C4-2B (cell line): ENCODE measurements around the gene MRPS6.

ENCODE experiments used
- H3K27ac ChIP-seq: fragments of 450-650 bp; 2 replicates; pipeline ENCODE4 v1.5.1; 2017
- CTCF ChIP-seq: fragments of 450-650 bp; conservative IDR thresholded peaks from 2 replicates; pipeline ENCODE4 v1.5.1; 2017; ENCODE audit warnings: mild to moderate bottlenecking
- ZFX ChIP-seq: fragments of 450-650 bp; IDR thresholded peaks from 2 replicates; pipeline ENCODE4 v1.6.1; 2017

Gene MRPS6

GRCh38 chr21:34128124-34128523 lies 54.7 kb downstream of the MRPS6 start:
- no peak for TF ChIP-seq ZFX
- no peak for TF ChIP-seq CTCF
- H3K27ac ChIP-seq: peak overlapping the region; percentile 45

DNA sequence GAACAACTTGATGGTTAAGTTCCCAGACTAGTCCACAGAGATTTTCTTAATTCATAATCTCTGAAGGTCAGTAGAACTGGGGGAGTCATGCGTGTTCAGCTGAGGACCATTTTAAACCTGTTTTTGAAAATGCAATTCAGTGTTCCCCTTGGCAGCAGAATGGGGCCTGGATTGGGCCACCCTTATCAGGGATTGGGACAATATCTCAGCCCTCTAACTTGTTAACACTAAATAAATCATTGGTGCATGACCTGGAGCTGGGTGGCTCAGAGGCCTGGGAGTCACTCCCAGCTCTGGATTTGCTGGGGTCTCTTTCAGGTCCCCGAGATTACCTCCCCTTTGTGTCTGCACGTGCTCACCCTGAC lies 55.3 kb downstream of the MRPS6 start:
- H3K27ac ChIP-seq: peak overlapping the region; percentile 68
- TF ChIP-seq CTCF (no peak), ZFX (no peak)

GRCh38 chr21:34129039-34129891 lies 55.9 kb downstream of the MRPS6 start:
- TF ChIP-seq ZFX: no peak
- peak; percentile 50 for TF ChIP-seq CTCF
- peak overlapping the region; percentile 68 for H3K27ac ChIP-seq

DNA sequence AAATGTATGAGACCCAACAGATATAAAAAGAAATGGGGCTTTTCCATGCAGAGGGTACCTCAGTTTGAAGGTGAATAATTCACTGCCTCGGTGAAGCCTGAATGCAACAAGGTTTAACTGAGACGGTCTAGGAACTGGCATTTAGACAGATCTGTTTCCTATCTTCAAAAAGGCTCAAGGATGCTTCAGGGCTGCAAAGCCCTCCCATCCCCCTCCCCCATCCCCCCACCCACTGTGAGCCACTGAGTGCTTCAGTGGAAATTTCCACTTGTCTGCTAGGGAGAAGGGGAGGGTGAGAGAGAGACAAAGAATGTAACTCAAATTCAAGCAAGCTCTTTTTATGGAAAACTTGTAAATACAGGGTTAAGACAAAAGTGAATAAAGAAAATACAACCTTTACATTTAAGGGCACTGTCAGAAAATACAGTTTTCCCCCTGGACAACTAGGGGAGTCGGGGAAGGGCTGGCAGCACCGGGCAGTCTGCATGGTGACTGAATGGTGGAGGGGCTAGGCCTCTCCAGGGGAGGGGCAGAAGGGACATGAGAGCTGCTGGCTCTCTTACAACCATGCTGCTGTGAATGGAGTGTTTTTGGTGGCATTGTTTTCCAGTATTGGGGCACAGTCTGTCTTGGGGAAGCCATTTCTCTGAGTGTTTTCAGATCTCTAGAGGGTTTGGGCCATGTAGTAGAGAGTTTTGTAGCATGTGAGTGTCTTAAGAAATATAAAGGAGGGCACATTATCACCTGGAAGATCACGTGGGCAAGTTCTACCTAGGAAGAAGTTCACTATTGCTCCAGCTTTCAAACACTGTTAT lies 56.7 kb downstream of the MRPS6 start:
- TF ChIP-seq CTCF (no peak), ZFX (no peak)
- H3K27ac ChIP-seq: peak overlapping the region; percentile 68

GRCh38 chr21:34130716-34130985 lies 57.3 kb downstream of the MRPS6 start:
- TF ChIP-seq CTCF (no peak), ZFX (no peak)
- no peak overlapping the region for H3K27ac ChIP-seq

- H3K27ac ChIP-seq: no peak overlapping the region
- no peak for TF ChIP-seq ZFX
- TF ChIP-seq CTCF: no peak
These were observed 58.2 kb downstream of the MRPS6 start for GRCh38 chr21:34131586-34131985.

DNA sequence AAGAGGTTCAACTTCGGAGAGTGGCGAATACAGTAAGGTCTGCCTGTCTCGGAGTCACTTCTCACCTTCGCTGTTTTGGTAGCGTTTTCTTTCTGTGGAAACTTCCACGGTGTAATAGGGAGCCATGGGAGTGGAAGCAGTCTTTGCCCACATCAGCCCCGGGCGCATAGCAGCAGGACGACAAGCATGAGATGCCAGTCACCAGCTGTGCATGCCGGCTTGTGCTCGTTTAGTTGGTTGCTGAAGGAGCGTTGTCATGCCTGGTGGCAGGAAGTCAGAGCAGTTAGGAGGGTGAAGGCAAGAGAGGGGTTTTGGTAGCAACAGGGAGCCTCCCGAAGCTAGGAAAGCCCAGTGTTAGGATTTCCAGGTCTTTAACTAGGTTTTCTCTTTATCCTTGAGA lies 58.8 kb downstream of the MRPS6 start:
- no peak overlapping the region for H3K27ac ChIP-seq
- TF ChIP-seq ZFX (no peak), CTCF (no peak)
